Activated CD8-positive, alpha-beta T cell treated with anti-CD3 and anti-CD28 coated beads for 36 hours (primary cell): ENCODE data around the gene ARHGDIB. TPM values are rescaled to one million over a fixed set of nuclear protein-coding genes. Genes with fewer than 3 reads are reported as not detected.

Experiments
- ATAC-seq: fragments of 200-7000 bp; cut with Tn5 transposase; one replicate; pipeline ENCODE4 v1.10.0; 2021; ENCODE audit warnings: mild to moderate bottlenecking, moderate library complexity
- CTCF ChIA-PET: fragments of 350-600 bp; sonication (Branson Sonifier 250); formaldehyde crosslinking; loops from one replicate; lab custom pipeline; 2021; ENCODE audit warnings: antibody characterized with exemption; lab: Charles Lee
- POLR2A ChIA-PET: fragments of 350-600 bp; sonication (Branson Sonifier 250); formaldehyde crosslinking; loops from one replicate; lab custom pipeline; 2021; ENCODE audit warnings: antibody characterized with exemption; lab: Charles Lee
- DNase-seq: peaks from one replicate; pipeline ENCODE4 v3.0.0-alpha.2; 2020
- H3K27ac Mint-ChIP-seq: one replicate; pipeline ENCODE4 v1.8.0; 2021; ENCODE audit warnings: mild to moderate bottlenecking, mixed read lengths
- H3K27me3 Mint-ChIP-seq: one replicate; pipeline ENCODE4 v1.8.0; 2021; ENCODE audit warnings: mixed read lengths
- H3K36me3 Mint-ChIP-seq: one replicate; pipeline ENCODE4 v1.8.0; 2021; ENCODE audit warnings: low read depth, mixed read lengths
- H3K4me1 Mint-ChIP-seq: one replicate; pipeline ENCODE4 v1.8.0; 2021; ENCODE audit warnings: low read depth, mixed read lengths
- H3K4me3 Mint-ChIP-seq: one replicate; pipeline ENCODE4 v1.8.0; 2021; ENCODE audit warnings: mild to moderate bottlenecking, moderate library complexity, mixed read lengths
- H3K9me3 Mint-ChIP-seq: one replicate; pipeline ENCODE4 v1.8.0; 2021; ENCODE audit warnings: mixed read lengths
- CTCF ChIP-seq: fragments of 200-600 bp; IDR thresholded peaks from one replicate; pipeline ENCODE4 v1.8.0; 2022; ENCODE audit warnings: antibody characterized with exemption, mild to moderate bottlenecking
- intact Hi-C: fragments of 100-400 bp; cut with micrococcal nuclease; formaldehyde crosslinking; loops from one replicate; pipeline ENCODE4 v1.10.0; 2022
- total RNA-seq, 2 experiments: library from RNA; stranded (reverse); gene quantifications; one replicate each; pipeline ENCODE4 v1.2.3, GENCODE V29; 2021

Gene ARHGDIB
- total RNA-seq, 2 experiments from 2014 or later = 765 to 771 TPM

DNA sequence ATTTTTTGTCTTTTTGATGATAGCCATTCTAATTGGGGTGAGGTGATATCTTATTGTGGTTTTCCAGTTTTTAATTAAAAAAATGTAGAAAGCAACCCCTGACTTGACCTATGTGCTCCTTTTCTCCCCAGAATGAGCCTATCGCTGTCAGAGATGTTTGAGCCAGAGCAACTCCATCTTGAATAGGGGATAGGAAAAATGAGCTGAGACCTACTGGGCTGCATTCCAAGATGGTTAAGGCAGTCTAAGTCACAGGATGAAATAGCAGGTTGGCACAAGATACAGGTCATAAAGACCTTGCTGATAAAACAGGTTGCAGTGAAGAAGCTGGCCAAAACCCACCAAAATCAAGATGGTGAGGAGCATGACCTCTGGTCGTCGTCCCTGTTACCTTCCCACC, 36.9 kb downstream of the ARHGDIB start:
- TF ChIP-seq CTCF = no peak
- intact Hi-C loops = no loop called here
- Mint-ChIP-seq H3K4me1 (peaks cover 17% of the 10 kb centered on the region), H3K27ac (no peak overlapping the region), H3K9me3 (no peaks in the 10 kb centered on the region), H3K4me3 (no peak overlapping the region), H3K27me3 (no peaks in the 10 kb centered on the region), H3K36me3 (peaks cover 22% of the 10 kb centered on the region)
- DNase-seq = no peak
- ChIA-PET POLR2A (no interaction called here), CTCF (no interaction called here)
- ATAC-seq = no peak

GRCh38 chr12:14923944-14924343, 37.5 kb downstream of the ARHGDIB start:
- TF ChIP-seq CTCF = no peak
- CTCF ChIA-PET = no interaction called here
- H3K36me3 Mint-ChIP-seq = peaks cover 27% of the 10 kb centered on the region
- no peak overlapping the region for H3K4me3 Mint-ChIP-seq
- peaks cover 21% of the 10 kb centered on the region for H3K4me1 Mint-ChIP-seq
- no peaks in the 10 kb centered on the region for H3K27me3 Mint-ChIP-seq
- intact Hi-C loops = no loop called here
- no peak overlapping the region for H3K27ac Mint-ChIP-seq
- ATAC-seq = no peak
- no peak for DNase-seq
- POLR2A ChIA-PET = interaction anchor here (0.7 kb wide), 1 partner anchor 33 kb away, joined by 3 read pairs; no protein-coding TSS in a partner anchor
- H3K9me3 Mint-ChIP-seq = no peaks in the 10 kb centered on the region

- TF ChIP-seq CTCF = no peak
- Mint-ChIP-seq H3K27me3 (no peaks in the 10 kb centered on the region), H3K36me3 (peaks cover 39% of the 10 kb centered on the region), H3K4me3 (no peak overlapping the region), H3K4me1 (peaks cover 21% of the 10 kb centered on the region), H3K9me3 (no peaks in the 10 kb centered on the region), H3K27ac (peak overlapping the region; percentile 22)
- intact Hi-C loops = no loop called here
- ChIA-PET CTCF (interaction anchor here (0.9 to 2.4 kb wide), 4 partner anchors 15 to 145 kb away, joined by 3 to 11 read pairs (median 4); no protein-coding TSS in a partner anchor), POLR2A (interaction anchor here (0.7 to 1.6 kb wide), 8 partner anchors 10 to 40 kb away, joined by 3 to 6 read pairs (median 4); partner anchors contain the start of gene ERP27)
- DNase-seq (no peak), ATAC-seq (no peak)
Measured at GRCh38 chr12:14921218-14921617, 40.2 kb downstream of the ARHGDIB start.

- Mint-ChIP-seq H3K4me1 (peaks cover 21% of the 10 kb centered on the region), H3K4me3 (no peak overlapping the region), H3K36me3 (peaks cover 39% of the 10 kb centered on the region), H3K27me3 (no peaks in the 10 kb centered on the region), H3K9me3 (no peaks in the 10 kb centered on the region), H3K27ac (peak overlapping the region; percentile 22)
- intact Hi-C loops = no loop called here
- CTCF ChIA-PET = interaction anchor here (1.2 to 2.4 kb wide), 4 partner anchors 15 to 75 kb away, joined by 3 to 11 read pairs (median 4); no protein-coding TSS in a partner anchor
- no peak for DNase-seq
- ATAC-seq = peak; percentile 78
- POLR2A ChIA-PET = interaction anchor here (0.7 to 1.6 kb wide), 7 partner anchors 10 to 40 kb away, joined by 3 to 6 read pairs (median 4); partner anchors contain the start of gene ERP27
- TF ChIP-seq CTCF = no peak
Measured at GRCh38 chr12:14920475-14921126, 40.8 kb downstream of the ARHGDIB start.

- Mint-ChIP-seq H3K4me3 (no peak overlapping the region), H3K27ac (no peak overlapping the region), H3K4me1 (peaks cover 24% of the 10 kb centered on the region), H3K27me3 (no peaks in the 10 kb centered on the region), H3K9me3 (no peaks in the 10 kb centered on the region), H3K36me3 (peaks cover 42% of the 10 kb centered on the region)
- POLR2A ChIA-PET = interaction anchor here (1.3 kb wide), 1 partner anchor 9 kb away, joined by 5 read pairs; no protein-coding TSS in a partner anchor
- no peak for TF ChIP-seq CTCF
- ATAC-seq = peak; percentile 52
- intact Hi-C loops = no loop called here
- CTCF ChIA-PET = interaction anchor here (2.4 kb wide), 1 partner anchor 76 kb away, joined by 11 read pairs; no protein-coding TSS in a partner anchor
- DNase-seq = no peak
Measured at GRCh38 chr12:14919455-14919854, 41.9 kb downstream of the ARHGDIB start.
